ENCODE data around the gene SLC19A1.
A peak's percentile ranks its signal among the peaks of the same experiment; 100 is the strongest.

SLC19A1 gene

GRCh38 chr21:45543710-45544448, 1.6 kb upstream of the SLC19A1 start:
- no peak overlapping the region for H3K4me3 ChIP-seq (ENCODE audit: low read depth, low read length)
- no peaks in the 10 kb centered on the region for H3K36me3 ChIP-seq (ENCODE audit: insufficient read depth, low read length)
- H3K27me3 ChIP-seq (ENCODE audit: insufficient read depth, low read length): 0 out of 2 replicates have a peak, but pooled peaks cover 6% of the 10 kb centered on the region
- H3K27ac ChIP-seq (ENCODE audit: low read depth, low read length): no peak overlapping the region
- peaks cover 5% of the 10 kb centered on the region for H3K4me1 ChIP-seq (ENCODE audit: control insufficient read depth, insufficient read depth, low read length, unreplicated experiment)
- H2AFZ ChIP-seq (ENCODE audit: low read length, unreplicated experiment): no peak overlapping the region
- peaks cover 17% of the 10 kb centered on the region for H3K79me2 ChIP-seq (ENCODE audit: control insufficient read depth, insufficient read depth, low read length, unreplicated experiment)

DNA sequence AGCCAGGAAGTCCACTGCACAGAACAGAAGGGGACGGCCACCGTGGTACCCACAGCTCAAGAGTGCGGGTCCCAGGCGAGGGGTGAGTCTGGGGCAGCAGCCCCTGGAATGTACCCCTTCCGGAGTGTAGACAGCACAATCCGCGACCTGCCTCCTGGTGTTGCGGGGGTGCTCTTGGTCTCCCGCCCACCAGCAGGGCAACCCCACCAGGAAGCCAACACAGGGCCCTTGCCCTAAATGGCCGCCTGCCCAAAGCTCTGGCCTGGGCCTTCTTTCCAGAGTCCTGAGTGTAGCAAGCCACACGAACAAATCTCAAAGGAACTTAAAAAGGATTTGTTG, 1.1 kb upstream of the SLC19A1 start:
- H3K36me3 ChIP-seq (ENCODE audit: insufficient read depth, low read length): no peaks in the 10 kb centered on the region
- no peak overlapping the region for H2AFZ ChIP-seq (ENCODE audit: low read length, unreplicated experiment)
- H3K4me1 ChIP-seq (ENCODE audit: control insufficient read depth, insufficient read depth, low read length, unreplicated experiment): peaks cover 5% of the 10 kb centered on the region
- H3K79me2 ChIP-seq (ENCODE audit: control insufficient read depth, insufficient read depth, low read length, unreplicated experiment): peaks cover 21% of the 10 kb centered on the region
- no peak overlapping the region for H3K27ac ChIP-seq (ENCODE audit: low read depth, low read length)
- no peak overlapping the region for H3K4me3 ChIP-seq (ENCODE audit: low read depth, low read length)
- 0 out of 2 replicates have a peak, but pooled peaks cover 6% of the 10 kb centered on the region for H3K27me3 ChIP-seq (ENCODE audit: insufficient read depth, low read length)

GRCh38 chr21:45542667-45543370, 579 bp upstream of the SLC19A1 start:
- 0 out of 2 replicates have a peak, but pooled peaks cover 4% of the 10 kb centered on the region for H3K27me3 ChIP-seq (ENCODE audit: insufficient read depth, low read length)
- H3K36me3 ChIP-seq (ENCODE audit: insufficient read depth, low read length): no peaks in the 10 kb centered on the region
- peak overlapping the region; percentile 82 for H3K4me3 ChIP-seq (ENCODE audit: low read depth, low read length)
- peak overlapping the region; percentile 66 for H2AFZ ChIP-seq (ENCODE audit: low read length, unreplicated experiment)
- no peak overlapping the region for H3K27ac ChIP-seq (ENCODE audit: low read depth, low read length)
- H3K79me2 ChIP-seq (ENCODE audit: control insufficient read depth, insufficient read depth, low read length, unreplicated experiment): peaks cover 21% of the 10 kb centered on the region
- H3K4me1 ChIP-seq (ENCODE audit: control insufficient read depth, insufficient read depth, low read length, unreplicated experiment): peaks cover 5% of the 10 kb centered on the region

DNA sequence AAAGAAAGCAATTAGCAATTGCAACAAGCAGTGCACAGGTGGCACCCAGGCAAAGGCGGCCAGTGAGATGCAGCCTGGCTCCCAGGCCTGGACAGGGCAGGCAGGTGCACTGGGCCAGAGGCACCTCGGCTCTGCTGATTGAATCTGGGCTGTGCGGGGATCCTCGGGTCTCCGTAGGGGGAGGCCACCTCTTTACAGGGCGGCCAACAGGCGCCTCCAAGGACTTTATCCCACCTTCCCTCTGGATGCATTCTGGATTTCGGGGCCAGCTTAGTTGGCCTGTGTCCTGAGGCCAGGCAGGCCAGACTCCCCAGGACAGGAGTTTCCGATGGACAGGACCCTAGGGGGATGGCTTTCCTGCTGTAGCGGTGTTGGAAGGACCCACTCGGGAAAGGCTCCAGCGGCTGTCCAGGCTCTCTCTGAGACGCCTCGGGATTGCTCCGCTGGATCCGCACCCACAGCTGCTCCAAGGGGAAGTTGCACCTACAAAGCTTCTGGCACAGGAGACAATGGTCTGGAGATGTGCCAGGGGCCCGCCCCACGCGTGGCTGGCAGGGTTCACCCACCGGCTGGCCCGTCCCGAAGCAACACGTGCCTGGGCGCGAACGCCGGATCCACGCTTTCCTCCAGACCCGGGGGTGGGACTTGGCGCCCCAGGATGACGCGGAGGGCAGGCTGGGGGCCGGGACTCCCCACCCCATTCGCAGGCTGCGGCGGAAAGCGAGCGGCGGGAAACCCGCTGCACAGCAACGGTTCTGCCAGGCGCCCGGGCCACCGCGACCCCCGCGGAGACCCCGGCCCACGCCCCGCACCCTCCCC, 810 bp downstream of the SLC19A1 start:
- Histone ChIP-seq H3K4me1 (ENCODE audit: control insufficient read depth, insufficient read depth, low read length, unreplicated experiment) (peaks cover 5% of the 10 kb centered on the region), H3K27ac (ENCODE audit: low read depth, low read length) (no peak overlapping the region), H3K27me3 (ENCODE audit: insufficient read depth, low read length) (no peaks in the 10 kb centered on the region), H3K36me3 (ENCODE audit: insufficient read depth, low read length) (no peaks in the 10 kb centered on the region), H3K79me2 (ENCODE audit: control insufficient read depth, insufficient read depth, low read length, unreplicated experiment) (peaks cover 21% of the 10 kb centered on the region), H2AFZ (ENCODE audit: low read length, unreplicated experiment) (peak overlapping the region; percentile 21), H3K4me3 (ENCODE audit: low read depth, low read length) (peak overlapping the region; percentile 82)

DNA sequence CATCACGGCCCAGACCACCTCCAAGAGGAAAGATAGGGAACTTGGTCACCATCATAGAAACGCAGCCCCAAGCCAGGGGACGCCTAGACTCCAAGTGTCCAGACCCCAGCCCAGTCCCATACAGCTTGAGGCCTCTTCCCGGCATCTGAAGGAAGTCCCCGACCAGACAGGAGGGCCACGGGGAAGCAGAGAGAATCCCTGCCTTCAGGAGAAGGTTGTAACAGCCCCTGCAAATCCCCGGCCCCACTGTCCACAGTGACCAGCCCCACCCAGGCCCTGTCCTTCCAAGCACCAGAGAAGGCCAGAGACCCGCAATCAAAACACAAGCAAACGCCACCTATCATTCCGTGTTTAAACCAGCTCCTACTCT, 1.7 kb downstream of the SLC19A1 start:
- peak overlapping the region; percentile 82 for H3K4me3 ChIP-seq (ENCODE audit: low read depth, low read length)
- H3K36me3 ChIP-seq (ENCODE audit: insufficient read depth, low read length): no peaks in the 10 kb centered on the region
- H2AFZ ChIP-seq (ENCODE audit: low read length, unreplicated experiment): no peak overlapping the region
- H3K4me1 ChIP-seq (ENCODE audit: control insufficient read depth, insufficient read depth, low read length, unreplicated experiment): peaks cover 5% of the 10 kb centered on the region
- H3K79me2 ChIP-seq (ENCODE audit: control insufficient read depth, insufficient read depth, low read length, unreplicated experiment): peaks cover 21% of the 10 kb centered on the region
- no peaks in the 10 kb centered on the region for H3K27me3 ChIP-seq (ENCODE audit: insufficient read depth, low read length)
- no peak overlapping the region for H3K27ac ChIP-seq (ENCODE audit: low read depth, low read length)

DNA sequence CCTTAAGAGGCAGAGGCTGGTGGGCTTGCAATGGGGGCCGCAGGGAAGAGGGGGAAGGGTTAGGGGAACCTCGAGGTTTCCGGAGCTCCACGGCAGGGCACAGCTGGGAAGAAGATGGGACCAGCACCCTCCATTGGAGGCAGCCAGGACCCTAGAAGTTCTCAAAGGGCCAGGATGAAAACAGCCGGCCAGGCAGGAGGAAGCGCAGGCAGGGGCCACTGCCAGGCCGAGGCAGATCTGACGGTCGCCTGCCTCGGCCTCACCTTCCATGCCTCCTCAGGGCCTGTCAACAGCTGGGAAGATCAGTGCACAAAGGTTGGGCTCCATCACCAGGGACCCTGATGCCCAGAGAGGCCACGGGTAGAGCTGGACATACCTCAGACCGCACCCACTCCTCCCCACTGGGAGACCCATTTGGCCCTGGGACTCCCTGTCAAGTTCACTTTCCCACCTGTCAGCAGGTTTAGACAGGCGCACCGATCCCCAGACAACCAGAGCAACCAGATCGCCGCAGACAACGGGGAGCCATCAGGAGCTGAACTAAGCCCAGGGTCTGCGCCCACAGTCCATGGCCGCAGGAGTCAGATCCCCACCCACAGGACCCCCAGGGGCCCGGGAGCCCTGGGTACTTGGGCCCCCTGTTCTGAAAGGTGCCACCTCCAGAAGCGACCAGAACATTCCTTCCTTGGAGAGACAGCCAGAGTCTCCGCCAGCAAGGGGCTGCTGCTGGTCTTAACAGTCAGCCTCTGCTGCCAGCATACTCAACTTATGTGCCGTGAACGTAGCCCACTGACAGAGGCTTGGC, 2.2 kb downstream of the SLC19A1 start:
- peaks cover 5% of the 10 kb centered on the region for H3K4me1 ChIP-seq (ENCODE audit: control insufficient read depth, insufficient read depth, low read length, unreplicated experiment)
- no peaks in the 10 kb centered on the region for H3K36me3 ChIP-seq (ENCODE audit: insufficient read depth, low read length)
- H3K27me3 ChIP-seq (ENCODE audit: insufficient read depth, low read length): no peaks in the 10 kb centered on the region
- H3K79me2 ChIP-seq (ENCODE audit: control insufficient read depth, insufficient read depth, low read length, unreplicated experiment): peaks cover 21% of the 10 kb centered on the region
- no peak overlapping the region for H3K27ac ChIP-seq (ENCODE audit: low read depth, low read length)
- H2AFZ ChIP-seq (ENCODE audit: low read length, unreplicated experiment): no peak overlapping the region
- peak overlapping the region; percentile 82; the same call in 1 of the 2 replicates for H3K4me3 ChIP-seq (ENCODE audit: low read depth, low read length)

- Histone ChIP-seq H3K27me3 (ENCODE audit: insufficient read depth, low read length) (no peaks in the 10 kb centered on the region), H3K79me2 (ENCODE audit: control insufficient read depth, insufficient read depth, low read length, unreplicated experiment) (peaks cover 21% of the 10 kb centered on the region), H3K36me3 (ENCODE audit: insufficient read depth, low read length) (no peaks in the 10 kb centered on the region), H3K4me1 (ENCODE audit: control insufficient read depth, insufficient read depth, low read length, unreplicated experiment) (peaks cover 5% of the 10 kb centered on the region), H3K27ac (ENCODE audit: low read depth, low read length) (no peak overlapping the region), H3K4me3 (ENCODE audit: low read depth, low read length) (no peak overlapping the region), H2AFZ (ENCODE audit: low read length, unreplicated experiment) (no peak overlapping the region)
These were observed 3.0 kb downstream of the SLC19A1 start for GRCh38 chr21:45539046-45539795.

DNA sequence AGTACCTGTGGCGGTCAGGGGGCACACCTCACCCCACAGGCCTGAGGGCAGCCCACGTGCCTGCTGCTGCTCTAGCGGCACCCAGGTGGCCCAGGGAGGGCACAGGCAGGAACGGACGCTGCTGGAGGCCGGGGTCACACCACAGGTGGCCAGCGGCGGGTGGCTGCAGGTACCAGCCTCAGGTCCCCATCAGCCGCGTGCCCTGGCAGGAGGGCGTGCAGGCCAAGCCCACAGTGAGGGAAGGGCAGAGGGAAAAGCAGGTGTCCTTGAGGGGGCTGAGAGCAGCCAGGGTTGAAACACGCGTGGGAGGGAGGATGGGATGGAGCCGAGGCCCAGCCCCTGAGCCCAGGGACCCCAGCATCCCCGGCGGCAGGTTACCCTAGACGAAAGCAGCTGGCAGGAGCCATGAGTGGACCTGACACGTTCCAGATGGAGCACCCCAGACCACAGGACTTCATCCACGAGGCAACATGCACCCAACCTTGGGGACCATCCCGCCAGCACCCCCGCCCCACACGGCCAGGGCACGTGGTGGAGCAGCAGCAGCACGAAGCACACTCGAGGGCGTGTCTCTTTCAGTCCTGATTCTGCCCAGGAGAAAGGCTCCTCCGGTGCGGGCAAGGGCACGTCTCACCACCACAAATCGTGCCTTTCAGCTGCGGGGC, 3.7 kb downstream of the SLC19A1 start:
- Histone ChIP-seq H3K36me3 (ENCODE audit: insufficient read depth, low read length) (no peaks in the 10 kb centered on the region), H3K79me2 (ENCODE audit: control insufficient read depth, insufficient read depth, low read length, unreplicated experiment) (peaks cover 25% of the 10 kb centered on the region), H3K4me1 (ENCODE audit: control insufficient read depth, insufficient read depth, low read length, unreplicated experiment) (peaks cover 5% of the 10 kb centered on the region)

GRCh38 chr21:45537746-45538291, 4.4 kb downstream of the SLC19A1 start:
- H3K4me3 ChIP-seq (ENCODE audit: low read depth, low read length): no peak overlapping the region
- no peak overlapping the region for H2AFZ ChIP-seq (ENCODE audit: low read length, unreplicated experiment)
- peaks cover 5% of the 10 kb centered on the region for H3K4me1 ChIP-seq (ENCODE audit: control insufficient read depth, insufficient read depth, low read length, unreplicated experiment)
- H3K36me3 ChIP-seq (ENCODE audit: insufficient read depth, low read length): no peaks in the 10 kb centered on the region
- H3K27ac ChIP-seq (ENCODE audit: low read depth, low read length): no peak overlapping the region
- peaks cover 25% of the 10 kb centered on the region for H3K79me2 ChIP-seq (ENCODE audit: control insufficient read depth, insufficient read depth, low read length, unreplicated experiment)
- H3K27me3 ChIP-seq (ENCODE audit: insufficient read depth, low read length): no peaks in the 10 kb centered on the region

More for the DNA sequence above, 3.7 kb downstream of the SLC19A1 start:
- Histone ChIP-seq H3K4me3 (ENCODE audit: low read depth, low read length) (no peak overlapping the region), H2AFZ (ENCODE audit: low read length, unreplicated experiment) (no peak overlapping the region), H3K27ac (ENCODE audit: low read depth, low read length) (no peak overlapping the region), H3K27me3 (ENCODE audit: insufficient read depth, low read length) (no peaks in the 10 kb centered on the region)

Data from ACC112 (cell line).